ENCODE data around the gene SMG1.
"Not testable (repeated sequence)": the region's sequence is repeated elsewhere in the genome, so short reads cannot be mapped to it uniquely, and the experiment has no call there.

GRCh38 chr16:18925215-18925985 is 808 bp downstream of the SMG1 start:
- TF ChIP-seq CTCF (tag by site-specific recombination; IDR thresholded peaks at IDR 0.05); ZNF510 (tag by site-specific recombination; IDR thresholded peaks at IDR 0.05; ENCODE audit: insufficient replicate concordance); MZF1 (tag by site-specific recombination; IDR thresholded peaks at IDR 0.05; ENCODE audit: borderline replicate concordance); TRIM28 (IDR thresholded peaks at IDR 0.05; ENCODE audit: borderline replicate concordance, low read length): not testable (repeated sequence)

Measured in HEK293 (cell line).